ENCODE results near the gene NVL. TPM values are rescaled to one million over a fixed set of nuclear protein-coding genes. Genes with fewer than 3 reads are reported as not detected.

Gene NVL
- total RNA-seq, 1 donor from 2014 or later = 40.0 TPM

GRCh38 chr1:224287714-224288113, 42.3 kb downstream of the NVL start:
- DNase-seq (ENCODE audit: low spot score) = no peak

- DNase-seq (ENCODE audit: low spot score) = no peak
These were observed 47.8 kb downstream of the NVL start for GRCh38 chr1:224282140-224282539.

- no peak for DNase-seq (ENCODE audit: low spot score)
These were observed 53.0 kb downstream of the NVL start for GRCh38 chr1:224276771-224277487.

GRCh38 chr1:224274970-224275626, 54.9 kb downstream of the NVL start:
- no peak for DNase-seq (ENCODE audit: low spot score)

GRCh38 chr1:224273641-224274040, 56.3 kb downstream of the NVL start:
- DNase-seq (ENCODE audit: low spot score) = no peak

- DNase-seq (ENCODE audit: low spot score) = no peak
These were observed 58.9 kb downstream of the NVL start for GRCh38 chr1:224271106-224271505.

GRCh38 chr1:224267925-224268324, 62.0 kb downstream of the NVL start:
- no peak for DNase-seq (ENCODE audit: low spot score)

- DNase-seq (ENCODE audit: low spot score) = no peak
These were observed 62.8 kb downstream of the NVL start for GRCh38 chr1:224266915-224267856.

GRCh38 chr1:224266105-224266914, 63.7 kb downstream of the NVL start:
- DNase-seq (ENCODE audit: low spot score) = no peak

GRCh38 chr1:224264321-224264720, 65.7 kb downstream of the NVL start:
- no peak for DNase-seq (ENCODE audit: low spot score)

- DNase-seq (ENCODE audit: low spot score) = no peak
These were observed 67.5 kb downstream of the NVL start for GRCh38 chr1:224262373-224263054.

- no peak for DNase-seq (ENCODE audit: low spot score)
These were observed 70.0 kb downstream of the NVL start for GRCh38 chr1:224259986-224260385.

- no peak for DNase-seq (ENCODE audit: low spot score)
These were observed 71.6 kb downstream of the NVL start for GRCh38 chr1:224258351-224258750.

GRCh38 chr1:224256640-224257039, 73.3 kb downstream of the NVL start:
- DNase-seq (ENCODE audit: low spot score) = no peak

- DNase-seq (ENCODE audit: low spot score) = no peak
These were observed 76.3 kb downstream of the NVL start for GRCh38 chr1:224253721-224254120.

- DNase-seq (ENCODE audit: low spot score) = no peak
These were observed 77.5 kb downstream of the NVL start for GRCh38 chr1:224252479-224252878.

- no peak for DNase-seq (ENCODE audit: low spot score)
These were observed 78.2 kb downstream of the NVL start for GRCh38 chr1:224251741-224252146.

- peak; percentile 59 for DNase-seq (ENCODE audit: low spot score)
These were observed 84.8 kb downstream of the NVL start for GRCh38 chr1:224245188-224245587.

- DNase-seq (ENCODE audit: low spot score) = no peak
These were observed 91.2 kb downstream of the NVL start for GRCh38 chr1:224238756-224239155.

- DNase-seq (ENCODE audit: low spot score) = no peak
These were observed 91.8 kb downstream of the NVL start for GRCh38 chr1:224238212-224238611.

All from umbilical cord (tissue), 2 donors.